Glutamatergic neuron (in vitro differentiated cells): ENCODE data around the gene MAGI3. TPM values are rescaled to one million over a fixed set of nuclear protein-coding genes. Genes with fewer than 3 reads are reported as not detected.

ENCODE experiments used
- DNase-seq: peaks from one replicate; pipeline ENCODE4 v3.0.0; 2022
- H3K27ac Mint-ChIP-seq: one replicate; pipeline ENCODE4 v1.8.0; 2020; ENCODE audit warnings: mild to moderate bottlenecking, mixed read lengths, inconsistent platforms; ENCODE audit not compliant: unreplicated experiment
- H3K27me3 Mint-ChIP-seq: one replicate; pipeline ENCODE4 v1.8.0; 2020; ENCODE audit warnings: mild to moderate bottlenecking, moderate library complexity, mixed read lengths, inconsistent platforms; ENCODE audit not compliant: unreplicated experiment
- H3K36me3 Mint-ChIP-seq: one replicate; pipeline ENCODE4 v1.8.0; 2020; ENCODE audit warnings: mild to moderate bottlenecking, mixed read lengths, inconsistent platforms; ENCODE audit not compliant: unreplicated experiment
- H3K4me1 Mint-ChIP-seq: one replicate; pipeline ENCODE4 v1.8.0; 2020; ENCODE audit warnings: mild to moderate bottlenecking, low read depth, mixed read lengths, inconsistent platforms; ENCODE audit not compliant: unreplicated experiment
- H3K4me3 Mint-ChIP-seq: one replicate; pipeline ENCODE4 v1.8.0; 2020; ENCODE audit warnings: mild to moderate bottlenecking, mixed read lengths, inconsistent platforms; ENCODE audit not compliant: unreplicated experiment
- H3K9me3 Mint-ChIP-seq: one replicate; pipeline ENCODE4 v1.8.0; 2020; ENCODE audit warnings: mild to moderate bottlenecking, moderate library complexity, mixed read lengths, inconsistent platforms; ENCODE audit not compliant: unreplicated experiment
- total RNA-seq: library from RNA; stranded (reverse); fragmentation: NEBNext Ultra II Directional; extraction: Animal tissue kit (Norgen Biotek cat#: 25700); gene quantifications from one replicate; pipeline ENCODE4 v1.2.1, GENCODE V29; 2021; ENCODE audit not compliant: unreplicated experiment
- TF ChIP-seq, protein P1 (sequence below): fragments of 200-600 bp; sonication (generic); IDR thresholded peaks from one replicate; pipeline ENCODE4 v1.5.0; 2021; ENCODE audit not compliant: partially characterized antibody, unreplicated experiment

The MAGI3 gene
- total RNA-seq, 1 donor from 2014 or later = 26.3 TPM

DNA sequence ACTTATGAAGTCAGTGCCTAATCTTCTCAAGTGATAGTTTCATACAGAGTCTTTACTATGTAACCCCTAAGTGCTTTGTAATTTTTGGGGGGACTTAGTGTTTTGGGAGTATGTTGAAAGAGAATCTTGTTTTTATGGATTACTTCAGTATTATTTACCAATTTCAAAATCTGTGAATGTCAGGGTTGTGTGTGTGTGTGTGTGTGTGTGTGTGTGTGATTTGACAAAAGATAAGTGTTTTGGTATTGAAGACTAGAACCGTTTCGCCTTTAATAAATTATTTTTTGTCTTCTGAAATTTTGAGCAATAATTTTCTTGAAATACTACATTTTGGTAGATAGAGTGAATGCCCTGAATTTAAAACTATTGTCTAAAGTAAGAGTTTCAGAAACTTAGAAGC lies 5.8 kb downstream of the MAGI3 start:
- no peak overlapping the region for H3K27ac Mint-ChIP-seq
- H3K36me3 Mint-ChIP-seq = no peaks in the 10 kb centered on the region
- H3K27me3 Mint-ChIP-seq = peaks cover 3% of the 10 kb centered on the region
- H3K4me1 Mint-ChIP-seq = peaks cover 12% of the 10 kb centered on the region
- H3K4me3 Mint-ChIP-seq = no peak overlapping the region
- peaks cover 2% of the 10 kb centered on the region for H3K9me3 Mint-ChIP-seq
- TF ChIP-seq, protein P1, sequence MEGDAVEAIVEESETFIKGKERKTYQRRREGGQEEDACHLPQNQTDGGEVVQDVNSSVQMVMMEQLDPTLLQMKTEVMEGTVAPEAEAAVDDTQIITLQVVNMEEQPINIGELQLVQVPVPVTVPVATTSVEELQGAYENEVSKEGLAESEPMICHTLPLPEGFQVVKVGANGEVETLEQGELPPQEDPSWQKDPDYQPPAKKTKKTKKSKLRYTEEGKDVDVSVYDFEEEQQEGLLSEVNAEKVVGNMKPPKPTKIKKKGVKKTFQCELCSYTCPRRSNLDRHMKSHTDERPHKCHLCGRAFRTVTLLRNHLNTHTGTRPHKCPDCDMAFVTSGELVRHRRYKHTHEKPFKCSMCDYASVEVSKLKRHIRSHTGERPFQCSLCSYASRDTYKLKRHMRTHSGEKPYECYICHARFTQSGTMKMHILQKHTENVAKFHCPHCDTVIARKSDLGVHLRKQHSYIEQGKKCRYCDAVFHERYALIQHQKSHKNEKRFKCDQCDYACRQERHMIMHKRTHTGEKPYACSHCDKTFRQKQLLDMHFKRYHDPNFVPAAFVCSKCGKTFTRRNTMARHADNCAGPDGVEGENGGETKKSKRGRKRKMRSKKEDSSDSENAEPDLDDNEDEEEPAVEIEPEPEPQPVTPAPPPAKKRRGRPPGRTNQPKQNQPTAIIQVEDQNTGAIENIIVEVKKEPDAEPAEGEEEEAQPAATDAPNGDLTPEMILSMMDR = no peak
- no peak for DNase-seq

- H3K4me3 Mint-ChIP-seq = no peak overlapping the region
- no peak for DNase-seq
- H3K27ac Mint-ChIP-seq = no peak overlapping the region
- H3K9me3 Mint-ChIP-seq = no peaks in the 10 kb centered on the region
- H3K36me3 Mint-ChIP-seq = no peaks in the 10 kb centered on the region
- TF ChIP-seq, protein P1 = no peak
- peaks cover 3% of the 10 kb centered on the region for H3K27me3 Mint-ChIP-seq
- peaks cover 11% of the 10 kb centered on the region for H3K4me1 Mint-ChIP-seq
Measured at GRCh38 chr1:113396585-113396984, 6.3 kb downstream of the MAGI3 start.

- H3K4me1 Mint-ChIP-seq = peaks cover 4% of the 10 kb centered on the region
- H3K36me3 Mint-ChIP-seq = no peaks in the 10 kb centered on the region
- no peak overlapping the region for H3K27ac Mint-ChIP-seq
- TF ChIP-seq, protein P1 = no peak
- H3K27me3 Mint-ChIP-seq = peaks cover 3% of the 10 kb centered on the region
- H3K9me3 Mint-ChIP-seq = no peaks in the 10 kb centered on the region
- no peak overlapping the region for H3K4me3 Mint-ChIP-seq
- DNase-seq = no peak
Measured at GRCh38 chr1:113399062-113399583, 8.8 kb downstream of the MAGI3 start.

DNA sequence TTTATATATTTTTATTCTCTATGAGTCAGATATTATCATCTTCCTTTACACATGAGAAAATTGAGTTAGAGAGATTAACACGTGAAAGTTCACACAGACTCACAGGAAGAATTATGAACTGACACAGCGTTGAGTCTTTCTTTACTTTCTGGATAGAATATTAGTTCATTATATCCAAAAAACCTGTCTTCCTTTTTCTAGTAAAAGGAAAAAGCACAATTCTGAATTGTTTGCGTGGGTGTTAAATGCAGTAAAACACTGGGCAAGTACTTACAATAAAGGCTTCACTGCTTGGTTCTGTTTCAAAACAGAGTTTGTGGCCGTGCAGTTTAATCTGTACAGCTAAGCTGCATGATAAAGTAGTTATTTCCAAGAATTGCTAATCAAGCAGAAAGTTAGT lies 10.8 kb downstream of the MAGI3 start:
- Mint-ChIP-seq H3K4me3 (no peak overlapping the region), H3K4me1 (peaks cover 4% of the 10 kb centered on the region), H3K9me3 (no peaks in the 10 kb centered on the region), H3K27ac (no peak overlapping the region), H3K27me3 (peaks cover 3% of the 10 kb centered on the region), H3K36me3 (no peaks in the 10 kb centered on the region)
- TF ChIP-seq, protein P1 = no peak
- no peak for DNase-seq

GRCh38 chr1:113401728-113402127 lies 11.4 kb downstream of the MAGI3 start:
- H3K36me3 Mint-ChIP-seq = no peaks in the 10 kb centered on the region
- H3K27ac Mint-ChIP-seq = no peak overlapping the region
- H3K9me3 Mint-ChIP-seq = no peaks in the 10 kb centered on the region
- H3K4me1 Mint-ChIP-seq = peaks cover 4% of the 10 kb centered on the region
- H3K27me3 Mint-ChIP-seq = peaks cover 3% of the 10 kb centered on the region
- TF ChIP-seq, protein P1 = no peak
- H3K4me3 Mint-ChIP-seq = no peak overlapping the region
- no peak for DNase-seq
